Right hindlimb (tissue), 1 donor: ENCODE data around the gene SOCS3.
A peak's percentile ranks its signal among the peaks of the same experiment; 100 is the strongest.

ENCODE experiments used
- DNase-seq: peaks from one replicate; pipeline ENCODE4 v3.0.0-alpha.2; 2018

Gene SOCS3

GRCh38 chr17:78366109-78366848 lies 6.4 kb upstream of the SOCS3 start:
- peak; percentile 69 for DNase-seq

GRCh38 chr17:78365561-78366108 lies 5.8 kb upstream of the SOCS3 start:
- DNase-seq = peak; percentile 73

GRCh38 chr17:78364436-78365281 lies 4.8 kb upstream of the SOCS3 start:
- DNase-seq = no peak

- DNase-seq = no peak
Observed at GRCh38 chr17:78362671-78363070, 2.8 kb upstream of the SOCS3 start.

GRCh38 chr17:78362232-78362631 lies 2.4 kb upstream of the SOCS3 start:
- DNase-seq = no peak

- no peak for DNase-seq
Observed at GRCh38 chr17:78361225-78361701, 1.4 kb upstream of the SOCS3 start.

DNA sequence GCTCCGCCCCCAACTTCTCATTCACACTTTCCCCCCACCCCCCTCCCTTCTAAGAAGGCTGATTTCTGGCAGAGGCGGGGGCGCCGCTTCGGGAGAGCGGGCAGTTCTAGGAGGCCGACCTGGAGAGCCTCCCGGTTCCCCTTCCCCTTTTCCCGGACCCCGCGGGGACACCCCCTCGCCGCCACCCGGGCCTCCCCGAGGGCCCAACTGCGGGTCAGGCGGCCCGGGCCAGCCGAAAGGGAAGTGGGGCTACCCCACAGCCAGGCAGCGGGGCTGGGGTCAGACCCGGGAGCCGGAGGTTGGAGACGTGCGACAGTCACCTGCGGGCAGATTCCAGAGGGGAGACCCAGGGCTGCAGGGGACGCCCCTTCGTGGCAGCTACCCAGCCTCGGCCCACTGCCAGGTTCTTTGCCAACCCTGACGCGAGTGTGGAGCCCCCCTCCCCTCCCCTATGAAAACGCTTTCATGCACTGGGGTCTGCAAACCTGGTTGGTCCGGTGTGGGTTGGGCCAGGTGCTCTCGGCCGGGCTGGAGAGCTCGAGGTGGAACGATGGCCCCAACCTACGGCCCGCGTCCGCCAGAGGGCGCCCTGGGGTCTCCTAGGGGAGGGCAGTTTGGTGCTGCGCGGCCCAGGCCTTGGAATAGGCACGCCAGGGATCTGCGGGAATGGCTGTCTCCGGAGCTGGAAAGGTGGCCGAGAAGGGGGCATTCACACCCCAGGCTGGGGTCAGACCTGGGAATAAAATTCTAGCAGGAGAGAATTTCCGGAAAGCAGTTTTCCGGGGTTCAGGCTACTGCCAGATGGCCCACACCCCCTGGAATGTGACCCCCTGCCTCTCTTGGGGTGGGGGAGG lies 721 bp upstream of the SOCS3 start:
- DNase-seq = peak; percentile 91

- DNase-seq = peak; percentile 79
Observed at GRCh38 chr17:78359321-78359996, 418 bp downstream of the SOCS3 start.

DNA sequence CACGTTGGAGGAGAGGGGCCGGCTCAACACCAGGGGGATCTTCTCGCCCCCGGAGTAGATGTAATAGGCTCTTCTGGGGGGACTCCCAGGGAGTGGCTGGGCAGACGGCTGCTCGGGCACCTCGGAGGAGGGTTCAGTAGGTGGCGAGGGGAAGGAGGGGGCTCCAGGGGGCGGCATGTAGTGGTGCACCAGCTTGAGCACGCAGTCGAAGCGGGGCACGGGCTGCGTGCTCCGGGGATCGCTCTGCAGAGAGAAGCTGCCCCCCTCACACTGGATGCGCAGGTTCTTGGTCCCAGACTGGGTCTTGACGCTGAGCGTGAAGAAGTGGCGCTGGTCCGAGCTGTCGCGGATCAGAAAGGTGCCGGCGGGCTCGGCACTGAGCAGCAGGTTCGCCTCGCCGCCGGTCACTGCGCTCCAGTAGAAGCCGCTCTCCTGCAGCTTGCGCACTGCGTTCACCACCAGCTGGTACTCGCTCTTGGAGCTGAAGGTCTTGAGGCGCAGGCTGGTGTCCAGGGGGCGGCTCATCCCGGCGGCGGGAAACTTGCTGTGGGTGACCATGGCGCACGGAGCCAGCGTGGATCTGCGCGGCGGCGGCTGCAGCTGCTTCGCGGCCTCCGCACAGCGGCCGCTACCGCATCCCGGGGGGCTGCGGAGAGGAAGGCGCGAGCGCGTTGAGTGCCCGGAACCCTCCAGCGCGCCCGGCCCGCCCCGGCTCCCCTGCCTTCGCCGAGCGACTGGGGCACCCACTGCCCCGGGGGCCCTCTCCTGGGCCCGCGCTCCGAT lies 1.1 kb downstream of the SOCS3 start:
- peak; percentile 57 for DNase-seq

DNA sequence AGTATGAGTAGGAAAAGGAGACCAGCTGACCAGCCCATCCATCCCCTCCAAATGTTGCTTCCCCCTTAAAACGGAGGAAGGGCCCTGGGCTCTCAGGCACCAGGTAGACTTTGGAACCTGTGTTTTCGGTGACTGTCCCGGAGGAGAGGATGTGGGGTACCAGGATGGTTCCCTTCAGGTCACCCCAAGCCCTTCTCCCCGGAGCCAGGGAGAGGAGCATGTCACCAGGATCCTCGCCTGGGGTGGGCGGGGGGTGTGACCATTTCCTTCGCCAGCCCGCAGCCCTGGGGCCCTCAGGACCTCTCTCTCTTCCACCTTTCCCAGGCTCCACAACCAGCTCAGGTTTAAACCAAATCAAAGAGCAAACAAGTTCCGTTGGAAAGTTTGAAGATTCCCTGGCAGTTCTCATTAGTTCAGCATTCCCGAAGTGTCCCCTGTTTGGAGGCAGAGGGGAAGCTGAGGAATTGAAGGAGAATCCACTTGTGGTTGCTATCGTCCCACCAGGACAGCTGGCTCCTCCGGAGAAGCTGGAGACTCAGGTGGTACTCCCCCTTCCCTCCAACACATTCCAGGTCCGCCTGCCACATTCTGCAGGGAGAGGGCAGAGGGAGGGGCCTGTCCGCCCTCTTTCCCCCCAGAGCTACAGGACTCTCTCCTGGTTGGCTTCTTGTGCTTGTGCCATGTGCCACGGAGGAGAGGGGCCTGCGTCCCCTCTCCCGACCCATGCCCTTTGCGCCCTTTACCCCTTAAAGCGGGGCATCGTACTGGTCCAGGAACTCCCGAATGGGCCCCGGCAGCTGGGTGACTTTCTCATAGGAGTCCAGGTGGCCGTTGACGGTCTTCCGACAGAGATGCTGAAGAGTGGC lies 2.0 kb downstream of the SOCS3 start:
- DNase-seq = no peak

- DNase-seq = peak; percentile 66
Observed at GRCh38 chr17:78357177-78357586, 2.7 kb downstream of the SOCS3 start.

DNA sequence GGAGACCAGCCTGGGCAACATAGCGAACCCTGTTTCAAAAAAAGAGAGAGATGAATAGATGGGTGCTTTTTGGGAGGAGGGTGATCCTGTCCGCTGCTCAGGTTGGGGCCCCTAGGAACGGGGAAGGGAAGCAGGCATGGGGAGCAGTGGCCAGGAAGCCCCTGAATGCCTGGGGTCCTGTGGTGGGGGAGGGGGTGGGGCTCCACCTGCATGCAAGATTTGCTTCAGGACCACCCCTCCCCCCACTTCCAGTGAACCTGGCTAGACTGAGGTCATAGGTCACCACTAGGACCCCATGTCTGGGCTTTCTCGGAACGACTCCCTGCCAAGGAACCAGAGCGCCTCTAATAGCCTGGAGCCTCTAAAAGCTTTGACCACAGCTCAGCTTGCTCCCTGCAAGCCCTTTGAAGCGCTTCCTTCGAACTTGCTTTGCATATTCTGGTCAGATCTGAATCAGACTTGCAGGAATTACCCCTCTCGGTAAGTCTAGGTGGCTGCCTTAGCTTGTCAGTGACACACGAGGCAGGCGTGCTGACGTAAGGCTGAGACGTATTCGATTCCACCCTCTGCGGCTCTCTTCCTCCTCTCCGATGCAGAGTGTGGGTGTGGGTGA lies 3.7 kb downstream of the SOCS3 start:
- DNase-seq = peak; percentile 50

DNA sequence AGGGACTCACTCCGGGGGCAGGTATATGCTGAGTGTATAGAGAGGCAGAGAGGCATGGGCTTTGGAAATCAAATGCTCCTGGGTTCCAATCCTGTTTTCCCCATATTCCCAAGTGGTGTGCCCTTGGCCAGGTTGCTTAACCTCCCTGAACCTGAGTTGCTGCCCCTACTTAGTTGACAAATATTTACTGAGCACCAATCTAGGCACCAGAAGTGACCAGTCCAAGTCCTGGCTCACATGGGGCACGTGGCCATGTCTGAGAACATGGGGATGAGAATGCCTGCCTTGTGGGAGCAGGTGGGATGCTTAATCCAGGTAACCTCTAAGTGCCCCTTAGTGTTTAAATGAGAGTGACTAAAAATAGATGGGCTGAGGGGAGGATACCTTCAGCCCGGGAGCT lies 4.2 kb downstream of the SOCS3 start:
- DNase-seq = no peak

DNA sequence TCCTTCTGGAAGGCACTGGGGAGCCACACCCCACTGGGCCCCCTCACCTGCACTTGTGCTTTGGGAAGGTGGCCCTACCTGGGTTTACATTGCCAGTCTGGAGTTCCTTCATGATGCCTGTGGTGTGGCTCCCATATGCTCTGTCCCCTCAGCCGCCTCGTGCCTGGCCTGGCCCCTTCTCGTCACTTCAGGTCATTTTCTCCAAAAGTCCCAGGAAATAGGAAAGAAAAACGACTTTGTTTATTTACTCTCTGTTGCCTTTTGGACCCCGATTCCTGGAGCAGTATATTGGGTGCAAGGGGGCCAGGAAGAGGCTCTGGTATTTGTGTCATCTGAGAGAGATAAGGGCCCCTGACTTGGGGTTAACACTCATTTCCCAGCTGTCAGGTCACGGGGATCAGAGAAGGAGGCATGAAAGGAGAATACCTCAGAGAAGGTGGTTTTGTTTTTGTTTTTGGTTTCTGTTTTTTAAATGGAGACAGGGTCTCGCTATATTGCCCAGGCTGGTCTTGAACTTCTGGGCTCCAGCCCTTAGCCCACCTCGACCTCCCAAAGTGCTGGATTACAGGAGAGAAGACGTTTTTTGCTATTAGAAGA lies 4.7 kb downstream of the SOCS3 start:
- no peak for DNase-seq

DNA sequence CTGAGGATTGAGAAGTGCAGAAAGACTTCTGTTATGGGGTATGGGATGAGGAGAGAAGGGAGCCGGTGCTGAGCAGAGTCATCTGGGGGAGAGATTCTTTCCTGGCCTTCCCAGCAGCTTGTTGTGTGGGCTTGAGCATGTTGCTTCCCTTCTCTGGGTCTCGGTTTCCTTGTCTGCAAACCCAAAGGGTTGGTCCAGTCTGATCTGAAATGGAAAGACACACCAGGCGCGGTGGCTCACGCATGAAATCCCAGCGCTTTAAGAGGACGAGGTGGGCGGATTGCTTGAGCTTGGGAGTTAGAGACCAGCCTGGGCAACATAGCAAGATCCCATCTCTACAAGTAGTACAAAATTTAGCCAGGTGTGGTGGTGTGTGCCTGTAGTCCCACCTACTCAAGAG lies 6.0 kb downstream of the SOCS3 start:
- DNase-seq = no peak

DNA sequence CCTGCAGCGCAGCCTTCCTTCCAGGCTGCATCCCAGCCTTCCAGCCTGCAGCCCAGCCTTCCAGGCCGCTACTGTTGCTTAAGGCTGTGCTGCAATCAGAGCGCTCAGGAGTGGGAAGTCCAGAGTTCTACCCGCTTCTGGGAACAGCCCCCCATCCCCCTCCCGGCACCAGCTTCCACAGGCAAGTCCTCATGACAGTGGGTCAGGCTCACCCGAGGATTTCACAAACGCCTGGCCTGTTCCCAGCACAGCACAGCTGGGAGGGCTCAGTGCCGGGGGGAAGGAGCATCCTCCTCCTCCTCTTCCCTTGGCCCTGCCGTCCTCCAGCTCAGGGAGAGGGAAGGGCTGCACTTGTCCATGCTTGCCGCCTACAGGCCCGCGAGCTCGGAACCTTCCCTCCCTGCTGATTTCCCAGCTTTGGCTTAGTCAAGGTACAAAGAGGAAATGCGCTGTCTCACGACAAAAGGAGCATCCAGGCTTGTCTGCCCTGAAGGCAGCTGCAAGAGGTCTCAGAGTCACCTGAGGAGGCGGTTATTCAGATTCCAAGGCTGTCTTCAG lies 8.3 kb downstream of the SOCS3 start:
- DNase-seq = peak; percentile 93

DNA sequence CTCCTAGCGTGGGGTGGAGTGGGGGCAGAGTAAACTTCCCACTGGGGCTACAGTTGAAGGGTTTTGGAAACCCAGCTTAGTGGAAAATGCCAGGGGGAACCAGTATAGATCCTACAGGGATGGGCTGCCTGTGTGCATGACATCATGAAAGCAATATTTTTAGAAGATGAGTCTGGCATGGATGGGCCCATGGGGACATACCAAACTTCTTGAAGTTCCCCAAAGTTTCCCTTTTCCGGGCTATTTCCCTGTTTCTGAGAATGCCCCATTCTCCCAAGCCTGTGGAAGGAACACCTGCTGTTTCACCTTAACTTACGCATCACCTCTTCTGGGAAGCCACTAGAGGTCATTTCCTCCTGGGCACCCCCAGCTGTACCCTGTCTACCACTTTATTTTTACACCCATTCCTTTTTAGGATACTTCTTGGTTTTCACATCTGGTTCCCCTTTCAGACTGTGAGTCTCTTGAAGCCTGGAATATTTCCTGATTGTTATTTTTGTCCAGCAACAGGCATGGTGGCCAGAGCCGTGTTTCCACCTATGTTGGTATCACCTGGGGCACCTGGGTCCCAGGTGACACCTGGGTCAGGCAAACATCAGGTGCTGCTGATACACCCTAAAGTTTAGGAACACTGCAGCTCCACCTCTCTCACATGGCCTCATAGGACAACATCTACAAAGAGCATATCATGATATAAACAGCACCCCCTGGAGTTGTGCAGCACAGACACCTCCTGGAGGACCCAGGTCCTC lies 9.8 kb downstream of the SOCS3 start:
- no peak for DNase-seq

DNA sequence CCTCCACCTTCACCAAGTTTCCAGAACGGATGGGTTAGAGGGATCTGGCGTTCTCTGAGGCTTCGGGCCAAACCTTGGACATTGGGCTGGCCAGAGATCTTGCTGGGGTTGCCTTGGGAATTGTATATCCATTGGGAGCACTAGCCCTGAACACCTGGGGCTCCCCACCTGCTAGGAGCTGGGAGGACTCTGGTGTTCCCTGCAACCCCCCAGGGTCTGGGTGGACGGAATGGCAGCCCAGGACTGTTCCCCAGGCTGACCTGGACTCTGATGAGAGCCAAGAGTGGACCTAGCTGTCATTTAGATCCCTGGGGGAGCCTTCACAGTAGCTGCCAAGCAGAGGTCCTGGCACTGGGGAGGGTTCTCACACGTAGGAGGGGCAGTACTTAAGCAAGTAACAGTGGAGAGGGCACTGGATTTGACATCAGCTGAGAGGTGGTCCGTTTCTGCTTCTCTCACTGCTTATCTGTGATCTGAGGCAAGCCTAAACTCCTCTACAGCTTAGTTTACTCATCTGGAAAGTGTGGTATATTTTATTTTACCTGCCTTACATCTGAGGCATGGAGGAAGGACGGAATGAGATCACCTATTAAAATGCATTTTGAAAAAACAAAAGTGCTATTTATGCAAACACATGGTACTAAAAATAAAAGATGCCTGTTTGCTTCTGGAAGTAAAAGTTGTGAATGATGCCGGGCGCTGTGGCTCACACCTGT lies 11.7 kb downstream of the SOCS3 start:
- no peak for DNase-seq
